Measurements from ENCODE around the gene MARK3.

DNA sequence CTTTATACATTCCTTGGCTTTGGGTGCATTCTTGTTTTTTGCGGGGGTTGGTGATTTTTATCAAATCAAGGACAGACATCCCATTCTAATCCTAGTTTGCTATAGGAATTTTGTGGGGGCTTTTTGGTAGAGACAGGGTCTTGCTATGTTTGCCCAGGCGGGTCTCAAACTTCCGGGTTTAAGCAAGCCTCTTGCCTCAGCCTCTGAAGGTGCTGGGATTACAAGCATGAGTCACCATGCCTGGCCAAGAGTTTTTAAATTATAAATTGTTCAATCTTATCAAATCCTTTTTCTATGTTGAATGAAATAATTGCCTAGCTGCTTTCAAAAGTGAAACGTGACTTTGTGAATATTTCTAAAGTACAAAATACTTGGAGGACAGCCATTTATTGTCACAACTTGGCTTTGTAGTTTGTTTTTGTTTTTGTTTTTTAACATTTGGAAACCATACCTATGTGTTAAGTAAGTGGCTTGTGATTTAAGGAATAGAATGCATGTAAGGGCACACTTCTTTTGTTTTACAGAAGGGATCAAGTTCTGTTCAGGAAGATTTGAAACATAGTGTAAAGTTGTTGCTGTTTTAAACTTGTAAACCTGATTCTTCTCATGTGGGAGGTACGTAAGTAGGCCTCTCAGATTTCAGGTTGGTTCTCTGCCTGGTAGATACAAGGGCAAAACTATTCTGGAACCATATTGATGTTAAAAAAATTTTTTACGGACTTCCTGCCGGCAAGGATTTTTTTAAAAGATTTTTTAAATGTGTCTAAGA lies 13.4 kb downstream of the MARK3 start:
- TF ChIP-seq, protein P1, sequence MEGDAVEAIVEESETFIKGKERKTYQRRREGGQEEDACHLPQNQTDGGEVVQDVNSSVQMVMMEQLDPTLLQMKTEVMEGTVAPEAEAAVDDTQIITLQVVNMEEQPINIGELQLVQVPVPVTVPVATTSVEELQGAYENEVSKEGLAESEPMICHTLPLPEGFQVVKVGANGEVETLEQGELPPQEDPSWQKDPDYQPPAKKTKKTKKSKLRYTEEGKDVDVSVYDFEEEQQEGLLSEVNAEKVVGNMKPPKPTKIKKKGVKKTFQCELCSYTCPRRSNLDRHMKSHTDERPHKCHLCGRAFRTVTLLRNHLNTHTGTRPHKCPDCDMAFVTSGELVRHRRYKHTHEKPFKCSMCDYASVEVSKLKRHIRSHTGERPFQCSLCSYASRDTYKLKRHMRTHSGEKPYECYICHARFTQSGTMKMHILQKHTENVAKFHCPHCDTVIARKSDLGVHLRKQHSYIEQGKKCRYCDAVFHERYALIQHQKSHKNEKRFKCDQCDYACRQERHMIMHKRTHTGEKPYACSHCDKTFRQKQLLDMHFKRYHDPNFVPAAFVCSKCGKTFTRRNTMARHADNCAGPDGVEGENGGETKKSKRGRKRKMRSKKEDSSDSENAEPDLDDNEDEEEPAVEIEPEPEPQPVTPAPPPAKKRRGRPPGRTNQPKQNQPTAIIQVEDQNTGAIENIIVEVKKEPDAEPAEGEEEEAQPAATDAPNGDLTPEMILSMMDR (IDR thresholded peaks at IDR 0.05), result no peak
- TF ChIP-seq ZFX (IDR thresholded peaks at IDR 0.05; ENCODE audit: borderline replicate concordance), result no peak

All from 22Rv1 (cell line).